Left ventricle myocardium inferior (tissue), 1 donor: ENCODE measurements around the gene ZNF184. TPM values are rescaled to one million over a fixed set of nuclear protein-coding genes. Genes with fewer than 3 reads are reported as not detected.

Experiments
- DNase-seq: peaks from one replicate; pipeline ENCODE4 v3.0.0-alpha.2; 2020
- H3K27ac ChIP-seq: fragments of 200-600 bp; replicated peaks from 2 replicates; pipeline ENCODE4 v1.8.0; 2021
- H3K27me3 ChIP-seq: fragments of 200-600 bp; 2 replicates; pipeline ENCODE4 v1.8.0; 2021; ENCODE audit warnings: low read depth
- H3K36me3 ChIP-seq: fragments of 200-600 bp; 2 replicates; pipeline ENCODE4 v1.8.0; 2021
- H3K4me1 ChIP-seq: fragments of 200-600 bp; 2 replicates; pipeline ENCODE4 v1.8.0; 2021
- H3K4me3 ChIP-seq: fragments of 200-600 bp; 2 replicates; pipeline ENCODE4 v1.8.0; 2021; ENCODE audit warnings: mild to moderate bottlenecking, moderate library complexity
- H3K9me3 ChIP-seq: fragments of 200-600 bp; replicated peaks from 2 replicates; pipeline ENCODE4 v1.8.0; 2021
- intact Hi-C: fragments of 100-400 bp; cut with micrococcal nuclease; formaldehyde crosslinking; loops from one replicate; pipeline ENCODE4 v1.11.0; 2022
- total RNA-seq: library from RNA; stranded (reverse); fragmentation: NEBNext Ultra II Directional; extraction: Animal tissue kit (Norgen Biotek cat#: 25700); gene quantifications from one replicate; pipeline ENCODE4 v1.2.1, GENCODE V29; 2021
- TF ChIP-seq, protein P1 (sequence below): fragments of 200-600 bp; IDR thresholded peaks from 2 replicates; pipeline ENCODE4 v1.8.0; 2021; ENCODE audit warnings: antibody characterized with exemption, mild to moderate bottlenecking, borderline replicate concordance
- donor health status: DM: no; HTN: yes; CAD: no; lungs with severe emphysema.

Gene ZNF184
- total RNA-seq, 1 donor from 2014 or later: 3.2 TPM

DNA sequence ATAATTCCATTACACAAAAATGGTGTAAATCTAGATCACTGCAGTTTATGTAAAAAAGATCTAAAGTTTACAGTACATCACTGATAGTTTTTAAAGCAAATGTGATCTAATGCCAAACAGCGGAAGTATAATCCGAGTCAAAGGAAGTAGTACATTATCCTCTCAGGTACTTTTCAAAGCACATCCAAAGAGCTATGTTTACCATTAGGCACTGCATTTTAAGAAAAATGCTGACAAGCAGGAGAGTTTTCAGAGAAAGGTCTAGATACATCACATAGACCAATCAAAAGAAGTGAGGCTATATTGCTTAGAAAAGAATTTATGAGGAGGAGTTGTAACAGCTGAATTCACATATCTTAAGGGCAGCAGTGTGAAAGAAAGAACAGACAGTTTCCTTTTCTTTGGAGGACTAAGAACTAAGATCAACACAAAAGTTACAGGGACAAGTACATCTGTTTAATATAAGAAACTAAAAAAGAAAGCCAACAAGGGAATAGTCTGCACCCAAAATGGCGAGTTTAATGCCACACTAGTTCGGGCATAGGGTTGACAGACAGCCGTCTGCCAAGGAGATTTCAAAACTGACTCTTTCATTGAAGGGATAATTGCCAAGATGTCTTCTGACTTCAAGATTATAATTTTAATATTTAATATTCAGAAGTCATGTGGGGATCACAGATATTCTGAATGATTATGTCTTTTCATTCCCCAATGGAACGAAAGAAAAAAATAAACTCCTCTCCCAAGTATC lies 1.4 kb downstream of the ZNF184 start:
- Histone ChIP-seq H3K9me3 (no peaks in the 10 kb centered on the region), H3K4me3 (peak overlapping the region; percentile 95), H3K36me3 (peaks cover 36% of the 10 kb centered on the region), H3K27ac (peak overlapping the region; percentile 95), H3K4me1 (peaks cover 45% of the 10 kb centered on the region), H3K27me3 (no peaks in the 10 kb centered on the region)
- intact Hi-C loops: no loop called here
- TF ChIP-seq, protein P1, sequence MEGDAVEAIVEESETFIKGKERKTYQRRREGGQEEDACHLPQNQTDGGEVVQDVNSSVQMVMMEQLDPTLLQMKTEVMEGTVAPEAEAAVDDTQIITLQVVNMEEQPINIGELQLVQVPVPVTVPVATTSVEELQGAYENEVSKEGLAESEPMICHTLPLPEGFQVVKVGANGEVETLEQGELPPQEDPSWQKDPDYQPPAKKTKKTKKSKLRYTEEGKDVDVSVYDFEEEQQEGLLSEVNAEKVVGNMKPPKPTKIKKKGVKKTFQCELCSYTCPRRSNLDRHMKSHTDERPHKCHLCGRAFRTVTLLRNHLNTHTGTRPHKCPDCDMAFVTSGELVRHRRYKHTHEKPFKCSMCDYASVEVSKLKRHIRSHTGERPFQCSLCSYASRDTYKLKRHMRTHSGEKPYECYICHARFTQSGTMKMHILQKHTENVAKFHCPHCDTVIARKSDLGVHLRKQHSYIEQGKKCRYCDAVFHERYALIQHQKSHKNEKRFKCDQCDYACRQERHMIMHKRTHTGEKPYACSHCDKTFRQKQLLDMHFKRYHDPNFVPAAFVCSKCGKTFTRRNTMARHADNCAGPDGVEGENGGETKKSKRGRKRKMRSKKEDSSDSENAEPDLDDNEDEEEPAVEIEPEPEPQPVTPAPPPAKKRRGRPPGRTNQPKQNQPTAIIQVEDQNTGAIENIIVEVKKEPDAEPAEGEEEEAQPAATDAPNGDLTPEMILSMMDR: no peak
- DNase-seq: no peak

DNA sequence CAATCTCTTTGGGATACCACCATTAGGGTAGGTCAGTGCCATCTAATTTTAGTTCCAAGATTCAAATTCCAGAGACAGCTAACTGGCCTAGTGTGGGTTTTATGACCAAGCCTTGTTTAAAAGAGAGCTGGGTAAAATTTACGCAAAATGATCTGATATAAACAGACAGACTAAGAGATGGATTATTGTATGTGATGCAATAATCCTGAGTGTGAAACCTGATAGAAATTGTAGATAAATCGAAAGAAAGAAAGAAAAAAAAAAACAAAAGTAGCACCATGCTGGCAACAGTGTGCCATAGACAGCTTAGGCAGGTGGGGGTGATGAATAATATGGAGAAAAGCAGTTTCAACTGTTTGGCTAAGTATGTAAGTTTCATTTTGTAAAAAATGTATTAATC lies 2.9 kb downstream of the ZNF184 start:
- intact Hi-C loops: no loop called here
- Histone ChIP-seq H3K27ac (no peak overlapping the region), H3K9me3 (no peaks in the 10 kb centered on the region), H3K4me3 (no peak overlapping the region), H3K27me3 (no peaks in the 10 kb centered on the region), H3K36me3 (peaks cover 47% of the 10 kb centered on the region), H3K4me1 (peaks cover 45% of the 10 kb centered on the region)
- TF ChIP-seq, protein P1: no peak
- no peak for DNase-seq

DNA sequence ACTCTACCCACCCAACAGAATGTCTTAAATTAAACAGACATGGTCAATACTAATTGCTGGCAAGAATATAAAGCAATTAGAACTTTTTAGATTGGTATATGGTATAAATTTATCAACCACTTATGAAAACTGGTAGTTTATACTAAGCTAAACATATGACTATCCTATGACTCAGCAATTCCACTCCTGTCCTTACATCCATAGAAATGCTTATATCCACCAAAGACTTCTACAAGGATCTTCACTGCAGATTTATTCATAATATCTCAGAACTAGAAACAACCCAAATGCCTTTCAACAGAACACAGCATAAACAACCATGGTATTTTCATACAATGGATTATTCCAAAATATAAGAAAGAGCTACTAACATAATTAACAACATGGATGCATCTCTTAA lies 4.6 kb downstream of the ZNF184 start:
- H3K36me3 ChIP-seq: peaks cover 55% of the 10 kb centered on the region
- H3K4me1 ChIP-seq: peaks cover 40% of the 10 kb centered on the region
- H3K9me3 ChIP-seq: no peaks in the 10 kb centered on the region
- no peak overlapping the region for H3K27ac ChIP-seq
- DNase-seq: no peak
- H3K4me3 ChIP-seq: no peak overlapping the region
- TF ChIP-seq, protein P1: no peak
- no peaks in the 10 kb centered on the region for H3K27me3 ChIP-seq
- intact Hi-C loops: no loop called here

DNA sequence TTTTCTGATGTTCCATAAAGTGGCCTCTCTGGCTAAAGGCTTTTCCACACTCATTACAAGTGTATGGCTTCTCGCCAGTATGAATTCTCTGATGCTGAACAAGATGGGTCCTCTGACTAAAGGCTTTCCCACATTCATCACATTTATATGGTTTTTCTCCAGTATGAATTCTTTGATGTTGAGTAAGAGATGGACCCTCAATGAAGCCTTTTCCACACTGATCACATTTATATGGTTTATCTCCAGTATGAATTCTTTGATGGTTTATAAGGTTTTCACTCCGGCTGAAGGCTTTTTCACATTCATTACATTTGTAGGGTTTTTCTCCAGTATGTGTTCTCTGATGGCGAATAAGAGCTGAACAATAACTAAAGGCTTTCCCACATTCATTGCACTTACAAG lies 20.4 kb downstream of the ZNF184 start:
- Histone ChIP-seq H3K36me3 (peaks cover 99% of the 10 kb centered on the region), H3K27ac (no peak overlapping the region), H3K4me1 (no peaks in the 10 kb centered on the region), H3K4me3 (no peak overlapping the region), H3K9me3 (peaks cover 98% of the 10 kb centered on the region), H3K27me3 (no peaks in the 10 kb centered on the region)
- intact Hi-C loops: no loop called here
- TF ChIP-seq, protein P1: no peak
- DNase-seq: no peak

DNA sequence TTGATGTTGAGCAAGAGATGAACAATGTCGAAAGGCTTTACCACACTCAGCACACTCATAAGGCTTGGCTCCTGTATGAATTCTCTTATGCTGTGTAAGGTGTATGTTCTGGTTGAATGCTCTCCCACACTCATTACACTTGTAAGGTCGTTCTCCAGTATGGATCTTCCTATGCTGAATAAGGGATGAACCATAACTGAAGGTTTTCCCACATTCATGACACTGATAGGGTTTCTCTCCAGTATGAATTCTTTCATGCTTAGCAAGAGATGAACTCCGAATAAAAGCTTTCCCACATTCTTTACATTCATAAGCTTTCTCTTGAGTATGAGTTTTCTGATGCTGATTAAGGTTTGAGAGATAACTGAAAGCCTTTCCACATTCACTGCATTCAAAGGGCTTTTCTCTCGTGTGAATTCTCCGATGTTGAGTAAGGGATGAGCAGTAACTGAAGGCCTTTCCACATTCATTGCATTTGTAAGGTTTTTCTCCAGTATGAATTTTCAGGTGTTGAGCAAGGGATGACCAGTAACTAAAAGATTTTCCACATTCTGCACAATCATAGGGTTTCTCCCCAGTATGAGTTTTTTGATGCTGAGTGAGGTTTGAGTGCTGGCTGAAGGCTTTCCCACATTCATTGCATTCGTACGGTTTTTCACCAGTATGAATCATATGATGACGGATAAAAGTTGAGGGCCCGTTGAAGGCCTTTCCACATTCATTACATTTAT lies 21.1 kb downstream of the ZNF184 start:
- intact Hi-C loops: no loop called here
- TF ChIP-seq, protein P1: no peak
- Histone ChIP-seq H3K4me3 (no peak overlapping the region), H3K27me3 (no peaks in the 10 kb centered on the region), H3K4me1 (no peaks in the 10 kb centered on the region), H3K27ac (no peak overlapping the region), H3K36me3 (peaks cover 97% of the 10 kb centered on the region), H3K9me3 (peaks cover 99% of the 10 kb centered on the region)
- no peak for DNase-seq
